Gastroesophageal sphincter (tissue), 4 donors: ENCODE data around the gene TMEM220. TPM values are rescaled to one million over a fixed set of nuclear protein-coding genes. Genes with fewer than 3 reads are reported as not detected.

Experiments
- ATAC-seq: fragments of 150-250 bp; one replicate; pipeline ENCODE4 v1.9.1; 2016; ENCODE audit warnings: mild to moderate bottlenecking, moderate library complexity
- H3K27ac ChIP-seq, 4 donors: fragments of 200-600 bp; sonication (generic) in 3 of 4; 1 replicate in 3 of 4; 2 replicates in 1 of 4; pipeline ENCODE4 v1.5.1; 2016 to 2019
- H3K27me3 ChIP-seq: fragments of 200-600 bp; sonication (generic); one replicate; pipeline ENCODE4 v1.5.1; 2019
- H3K36me3 ChIP-seq, 2 donors: fragments of 200-600 bp; sonication (generic); one replicate each; pipeline ENCODE4 v1.5.1; 2019; ENCODE audit warnings: control low read depth in 1 of 2
- H3K4me1 ChIP-seq, 3 donors: fragments of 200-600 bp; sonication (generic); 1 replicate in 2 of 3; 2 replicates in 1 of 3; pipeline ENCODE4 v1.5.1; 2016 to 2019; ENCODE audit warnings: control low read depth in 2 of 3
- H3K4me3 ChIP-seq, 2 donors: fragments of 200-600 bp; sonication (generic); one replicate each; pipeline ENCODE4 v1.5.1; 2019; ENCODE audit warnings: mild to moderate bottlenecking in 1 of 2, moderate library complexity in 1 of 2
- H3K9me3 ChIP-seq, 3 donors: fragments of 200-600 bp; sonication (generic); one replicate each; pipeline ENCODE4 v1.5.1; 2017 to 2019; ENCODE audit warnings: control low read depth in 2 of 3
- CTCF ChIP-seq, 4 experiments: fragments of 200-600 bp in 2 of 4; fragments of 450-650 bp in 2 of 4; sonication (generic) in 1 of 4; IDR thresholded peaks; one replicate each; pipeline ENCODE4 v1.5.1; 2017 to 2019; ENCODE audit warnings: antibody characterized with exemption in 4 of 4, mild to moderate bottlenecking in 2 of 4, moderate library complexity in 2 of 4
- EP300 ChIP-seq: sonication (generic); formaldehyde crosslinking; IDR thresholded peaks from one replicate; pipeline ENCODE4 v1.6.1; 2017; ENCODE audit warnings: antibody characterized with exemption, mild to moderate bottlenecking
- POLR2A ChIP-seq, 2 donors: fragments of 450-650 bp; IDR thresholded peaks; one replicate each; pipeline ENCODE4 v1.6.1; 2017; ENCODE audit warnings: antibody characterized with exemption in 2 of 2, mild to moderate bottlenecking in 2 of 2, moderate library complexity in 1 of 2
- POLR2AphosphoS5 ChIP-seq: sonication (generic); formaldehyde crosslinking; IDR thresholded peaks from one replicate; pipeline ENCODE4 v1.6.1; 2017; ENCODE audit warnings: antibody characterized with exemption
- WGBS, 2 donors: methylation state at CpG; one replicate each; pipeline ENCODE4 v1.1.5; 2018; ENCODE audit warnings: low coverage in 1 of 2; 5-methylcytosine and 5-hydroxymethylcytosine counted together
- total RNA-seq, 4 donors: library from RNA; depleted of rRNA; stranded (reverse); fragments of >200 nt; gene quantifications; one replicate each; pipeline ENCODE4 v1.1.0, GENCODE V29; 2016

The TMEM220 gene
- total RNA-seq, 4 donors from 2014 or later = 9.4 to 18.3 (median 15.6) TPM

GRCh38 chr17:10772425-10773380 is 42.9 kb upstream of the TMEM220 start:
- TF ChIP-seq CTCF (IDR thresholded peaks at IDR 0.05) (peak in 2 of 4 experiments; percentile 13 to 33), POLR2A (IDR thresholded peaks at IDR 0.05) (no peak), EP300 (no peak), POLR2AphosphoS5 (no peak)
- H3K27me3 ChIP-seq = no peaks in the 10 kb centered on the region
- H3K27ac ChIP-seq = no peak overlapping the region
- no peaks in the 10 kb centered on the region for H3K4me1 ChIP-seq
- no peak overlapping the region for H3K4me3 ChIP-seq
- peaks cover 0 to 20% (median 0%) of the 10 kb centered on the region in 3 donors for H3K9me3 ChIP-seq
- 41 to 46% methylated on average over 8 to 9 of the region's 9 CpGs for WGBS, 2 donors
- peaks cover 0 to 12% of the 10 kb centered on the region in 2 donors for H3K36me3 ChIP-seq
- no peak for ATAC-seq

- Histone ChIP-seq H3K27ac (no peak overlapping the region), H3K4me1 (no peaks in the 10 kb centered on the region), H3K9me3 (peaks cover 0 to 23% (median 0%) of the 10 kb centered on the region in 3 donors), H3K36me3 (peaks cover 0 to 27% of the 10 kb centered on the region in 2 donors), H3K4me3 (no peak overlapping the region), H3K27me3 (no peaks in the 10 kb centered on the region)
- WGBS, 2 donors = no CpG with 5 or more reads among the region's 2 CpGs
- no peak for TF ChIP-seq POLR2AphosphoS5
- no peak for TF ChIP-seq EP300
- TF ChIP-seq POLR2A (IDR thresholded peaks at IDR 0.05) = no peak
- TF ChIP-seq CTCF (IDR thresholded peaks at IDR 0.05) = no peak
- no peak for ATAC-seq
Observed at GRCh38 chr17:10771148-10771547, 41.3 kb upstream of the TMEM220 start.

- 54 to 96% methylated on average over 3 to 4 of the region's 6 CpGs for WGBS, 2 donors
- no peaks in the 10 kb centered on the region for H3K27me3 ChIP-seq
- peaks cover 0 to 31% (median 0%) of the 10 kb centered on the region in 3 donors for H3K9me3 ChIP-seq
- H3K36me3 ChIP-seq = peaks cover 0 to 25% of the 10 kb centered on the region in 2 donors
- no peak overlapping the region for H3K27ac ChIP-seq
- H3K4me1 ChIP-seq = no peaks in the 10 kb centered on the region
- no peak for ATAC-seq
- no peak overlapping the region for H3K4me3 ChIP-seq
- TF ChIP-seq CTCF (IDR thresholded peaks at IDR 0.05) (no peak), POLR2AphosphoS5 (no peak), POLR2A (IDR thresholded peaks at IDR 0.05) (no peak), EP300 (no peak)
Observed at GRCh38 chr17:10769840-10770239, 40.0 kb upstream of the TMEM220 start.

GRCh38 chr17:10768750-10769251 is 39.0 kb upstream of the TMEM220 start:
- H3K27ac ChIP-seq = no peak overlapping the region
- peaks cover 0 to 31% (median 0%) of the 10 kb centered on the region in 3 donors for H3K9me3 ChIP-seq
- no peaks in the 10 kb centered on the region for H3K4me1 ChIP-seq
- peaks cover 0 to 25% of the 10 kb centered on the region in 2 donors for H3K36me3 ChIP-seq
- TF ChIP-seq EP300 = no peak
- no peak for TF ChIP-seq POLR2AphosphoS5
- TF ChIP-seq CTCF (IDR thresholded peaks at IDR 0.05) = no peak
- no peak for TF ChIP-seq POLR2A (IDR thresholded peaks at IDR 0.05)
- WGBS, 2 donors = 26% methylated on average over 2 of the region's 2 CpGs; no CpG with 5 or more reads in 1 of the 2 donors
- ATAC-seq = no peak
- H3K27me3 ChIP-seq = no peaks in the 10 kb centered on the region
- no peak overlapping the region for H3K4me3 ChIP-seq
